ENCODE data around the gene GPR17.

Gene GPR17

DNA sequence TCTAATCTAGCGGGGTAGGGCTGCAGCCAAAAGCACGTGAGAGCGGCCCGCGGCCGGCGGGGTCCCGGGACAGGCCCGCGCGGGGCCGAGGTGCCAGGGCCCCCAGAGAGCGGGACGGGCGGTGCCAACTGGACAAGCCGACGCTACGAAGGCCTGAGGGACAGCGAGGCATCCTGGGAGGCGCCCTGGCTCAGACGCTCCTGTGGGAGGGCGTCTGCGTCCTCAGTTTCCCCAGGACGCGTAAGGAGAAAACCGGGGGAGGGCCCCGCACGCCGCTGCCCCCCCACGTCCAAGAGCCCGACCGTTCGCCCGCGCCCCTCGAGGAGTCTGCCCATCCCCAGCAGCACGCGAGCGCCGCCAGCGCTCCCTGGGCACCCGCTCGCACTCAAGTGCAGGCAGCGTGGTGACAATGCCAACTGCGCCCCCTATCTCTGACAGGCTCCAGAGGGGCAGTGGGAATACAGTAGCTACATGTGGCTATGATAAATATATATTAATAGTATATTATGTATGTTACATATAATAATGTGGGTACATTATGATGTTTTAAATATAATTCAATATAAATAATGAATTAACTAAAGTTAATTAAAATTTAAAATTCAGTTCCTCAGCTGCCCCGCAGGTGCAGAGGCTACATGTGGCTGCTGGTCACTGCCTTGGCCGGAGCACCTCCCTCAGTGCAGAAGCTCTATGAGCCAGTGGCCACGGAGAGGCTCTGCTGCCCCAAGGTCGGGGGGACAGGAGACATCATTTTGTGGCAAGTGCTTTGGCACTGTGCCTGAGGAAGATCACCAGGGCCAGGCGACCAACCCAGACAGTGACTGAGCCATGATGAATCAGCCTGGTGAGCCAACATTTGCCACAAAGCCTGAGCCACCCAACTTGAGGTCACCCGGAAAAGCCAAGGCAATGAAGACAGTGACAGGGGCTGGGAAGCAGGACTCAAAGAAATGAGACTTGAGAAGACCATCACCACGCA is 49.8 kb downstream of the GPR17 start:
- no peak for FAIRE-seq

DNA sequence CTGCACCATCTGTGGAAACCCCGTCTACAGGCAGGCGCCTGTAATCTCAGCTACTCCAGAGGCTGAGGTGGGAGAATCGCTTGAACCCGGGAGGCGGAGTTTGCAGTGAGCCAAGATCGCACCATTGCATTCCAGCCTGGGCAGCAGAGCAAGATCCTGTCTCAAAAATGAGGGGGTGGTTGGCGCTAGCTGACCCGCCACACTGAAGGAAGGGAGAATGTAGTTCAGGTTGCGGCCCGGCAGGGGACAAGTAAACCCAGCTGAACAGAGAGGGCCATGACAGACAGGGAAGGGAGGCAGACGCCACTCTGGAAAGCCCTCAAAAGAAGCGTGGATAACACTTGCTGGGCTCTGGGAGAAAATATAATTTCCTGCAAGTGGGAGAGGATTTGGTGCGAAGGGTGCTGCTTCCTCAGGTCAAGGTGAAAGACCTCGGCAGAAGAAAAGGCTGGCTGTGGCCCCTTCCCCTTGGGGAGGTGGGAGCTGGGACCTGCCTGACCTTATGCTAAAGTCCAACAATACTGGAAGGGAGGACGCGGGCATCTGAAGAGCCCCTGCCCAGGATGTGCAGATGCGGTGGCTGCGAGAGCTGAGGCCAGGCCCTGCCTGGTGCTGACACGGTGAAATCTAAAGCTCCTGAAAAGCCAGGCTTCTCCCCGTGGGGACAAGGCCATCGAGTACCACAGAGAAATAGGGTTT is 51.7 kb downstream of the GPR17 start:
- no peak for FAIRE-seq

DNA sequence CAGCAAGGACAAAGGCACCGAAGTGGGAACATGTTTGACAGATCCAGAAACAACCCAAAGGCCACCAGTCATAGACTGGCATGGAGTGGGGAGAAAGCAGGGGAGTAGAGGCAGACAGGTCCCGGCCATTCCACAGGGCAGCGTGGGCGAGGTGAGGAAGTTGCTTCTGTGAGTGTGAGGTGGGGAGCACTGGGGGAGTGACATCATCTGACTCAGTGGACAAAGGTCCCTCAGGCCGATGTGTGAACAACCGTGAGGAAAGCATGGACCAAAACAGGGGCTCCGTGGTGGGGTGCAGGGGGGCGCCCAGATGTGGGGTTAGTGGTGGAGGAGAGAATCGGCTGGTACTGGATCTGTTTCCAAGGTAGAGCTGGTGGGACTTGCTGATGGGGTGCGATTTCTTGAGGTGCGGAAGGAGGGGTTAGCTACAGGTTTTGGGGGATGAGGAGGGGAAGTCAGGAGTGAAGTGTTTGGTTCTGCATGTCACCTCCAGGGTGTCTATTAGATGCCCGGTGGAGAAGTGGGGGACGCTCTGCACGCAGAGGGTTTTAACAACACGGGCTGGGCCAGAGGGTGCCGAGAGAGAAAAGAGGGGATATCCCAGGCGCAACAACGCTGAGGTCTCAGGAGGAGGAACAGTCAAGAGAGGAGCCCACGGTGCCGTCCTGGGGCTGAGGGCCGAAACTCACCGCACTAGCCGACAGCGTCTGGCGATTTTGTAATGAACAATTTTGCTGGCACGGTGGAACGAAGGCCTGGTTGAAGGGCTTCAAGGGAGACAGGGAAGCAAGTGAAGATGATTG is 52.8 kb downstream of the GPR17 start:
- no peak for FAIRE-seq

DNA sequence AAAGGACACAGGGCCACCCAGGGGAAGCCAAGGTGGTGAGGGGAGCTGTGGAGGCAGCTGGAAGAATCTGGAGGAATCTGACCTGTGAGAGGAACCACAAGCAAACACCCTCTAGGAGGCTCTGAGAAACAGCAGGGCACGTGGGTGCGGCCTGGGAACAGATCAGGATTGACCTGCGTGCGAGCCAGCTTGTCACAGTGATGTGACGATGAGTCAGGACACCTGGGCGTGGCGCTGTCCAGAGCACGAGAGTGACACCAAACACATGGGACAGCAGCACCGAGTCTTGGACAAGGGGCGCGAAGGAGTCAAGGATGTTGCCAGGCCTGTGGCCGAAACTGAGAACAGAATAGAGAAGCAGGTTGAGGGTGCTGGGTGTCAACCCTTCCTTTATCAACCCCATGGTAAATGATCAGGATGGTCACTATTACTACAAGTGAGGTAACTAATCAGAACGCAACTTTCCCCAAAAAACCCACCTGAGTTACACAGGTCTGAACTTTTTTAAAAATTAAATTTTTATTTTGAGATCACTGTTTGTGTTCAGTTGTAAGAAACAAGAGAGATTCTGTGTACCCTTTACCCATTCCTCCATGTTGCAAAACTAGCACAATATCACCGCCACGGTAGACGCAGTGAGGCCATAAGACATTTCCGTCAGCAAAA is 54.7 kb downstream of the GPR17 start:
- FAIRE-seq, result no peak

DNA sequence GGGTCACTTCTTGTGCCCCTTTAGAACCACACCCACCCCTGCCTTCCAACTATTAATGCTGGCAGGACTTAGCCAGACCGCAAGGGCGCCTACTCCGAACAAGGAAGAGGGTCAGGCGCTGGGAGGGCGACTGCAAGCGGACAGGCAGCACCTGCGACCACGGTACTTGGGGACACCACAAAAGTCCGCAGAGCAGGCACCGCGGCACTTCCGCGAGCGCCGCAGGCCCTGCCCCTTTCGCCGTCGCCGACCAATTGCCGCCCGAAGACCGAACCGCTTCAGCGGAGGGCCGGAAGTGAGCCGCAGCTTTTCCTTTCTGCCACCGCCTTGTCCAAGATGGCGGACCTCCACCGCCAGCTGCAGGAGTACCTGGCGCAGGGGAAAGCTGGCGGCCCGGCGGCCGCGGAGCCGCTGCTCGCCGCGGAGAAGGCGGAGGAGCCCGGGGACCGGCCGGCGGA is 55.3 kb downstream of the GPR17 start, which contains the start of gene SFT2D3:
TSS of gene SFT2D3 (plus strand) at position 305 of the 458 bp plus-strand sequence. CDS start at position 337, 32 bp downstream.
- no peak for FAIRE-seq

DNA sequence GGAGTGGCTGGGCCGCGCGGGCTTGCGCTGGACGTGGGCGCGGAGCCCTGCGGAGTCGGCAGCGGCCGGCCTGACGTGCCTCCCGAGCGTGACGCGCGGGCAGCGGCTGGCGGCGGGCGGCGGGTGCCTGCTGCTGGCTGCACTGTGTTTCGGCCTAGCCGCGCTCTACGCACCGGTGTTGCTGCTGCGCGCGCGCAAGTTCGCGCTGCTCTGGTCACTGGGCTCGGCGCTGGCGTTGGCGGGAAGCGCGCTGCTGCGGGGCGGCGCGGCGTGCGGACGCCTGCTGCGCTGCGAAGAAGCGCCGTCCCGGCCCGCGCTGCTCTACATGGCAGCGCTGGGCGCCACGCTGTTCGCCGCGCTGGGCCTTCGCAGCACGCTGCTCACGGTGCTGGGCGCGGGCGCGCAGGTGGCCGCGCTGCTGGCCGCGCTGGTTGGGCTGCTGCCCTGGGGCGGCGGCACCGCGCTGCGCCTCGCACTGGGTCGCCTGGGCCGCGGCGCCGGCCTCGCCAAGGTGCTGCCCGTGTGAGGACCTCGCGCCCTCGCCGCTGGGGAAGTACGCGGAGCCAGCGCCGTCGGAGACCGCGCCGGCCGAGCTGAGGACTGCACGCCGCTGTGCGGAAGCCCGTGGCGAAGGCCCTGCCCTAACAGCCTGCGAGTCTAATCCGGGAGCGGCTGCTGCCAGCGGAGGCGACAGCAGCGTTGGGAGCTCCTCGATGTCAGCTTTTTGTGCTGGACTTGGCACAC is 55.9 kb downstream of the GPR17 start:
- FAIRE-seq, result no peak

Data from islet of Langerhans (tissue), 1 donor.